GM19395 (cell line): ENCODE results near the gene NTNG2.

ENCODE experiments used
- ATAC-seq: cut with Tn5 transposase; IDR thresholded peaks from one replicate; pipeline ENCODE4 v1.9.1; 2021; ENCODE audit warnings: mild to moderate bottlenecking, moderate library complexity; ENCODE audit not compliant: unreplicated experiment

The NTNG2 gene

GRCh38 chr9:132169672-132170392 lies 8.0 kb downstream of the NTNG2 start:
- no peak for ATAC-seq

GRCh38 chr9:132171702-132172101 lies 9.8 kb downstream of the NTNG2 start:
- no peak for ATAC-seq

- no peak for ATAC-seq
Measured at GRCh38 chr9:132172185-132172584, 10.3 kb downstream of the NTNG2 start.

GRCh38 chr9:132175431-132175830 lies 13.6 kb downstream of the NTNG2 start:
- ATAC-seq = no peak

- ATAC-seq = no peak
Measured at GRCh38 chr9:132176338-132176737, 14.5 kb downstream of the NTNG2 start.

- no peak for ATAC-seq
Measured at GRCh38 chr9:132181796-132182313, 20.0 kb downstream of the NTNG2 start.

- ATAC-seq = no peak
Measured at GRCh38 chr9:132182314-132183091, 20.6 kb downstream of the NTNG2 start.

- no peak for ATAC-seq
Measured at GRCh38 chr9:132183134-132183533, 21.3 kb downstream of the NTNG2 start.

GRCh38 chr9:132183715-132184114 lies 21.9 kb downstream of the NTNG2 start:
- ATAC-seq = no peak

- no peak for ATAC-seq
Measured at GRCh38 chr9:132184124-132184523, 22.3 kb downstream of the NTNG2 start.

- no peak for ATAC-seq
Measured at GRCh38 chr9:132185073-132186009, 23.5 kb downstream of the NTNG2 start.

- no peak for ATAC-seq
Measured at GRCh38 chr9:132187121-132187620, 25.3 kb downstream of the NTNG2 start.

GRCh38 chr9:132190966-132191365 lies 29.1 kb downstream of the NTNG2 start:
- no peak for ATAC-seq

- no peak for ATAC-seq
Measured at GRCh38 chr9:132192728-132193127, 30.9 kb downstream of the NTNG2 start.

GRCh38 chr9:132193227-132194124 lies 31.6 kb downstream of the NTNG2 start:
- no peak for ATAC-seq

GRCh38 chr9:132194508-132194907 lies 32.6 kb downstream of the NTNG2 start:
- no peak for ATAC-seq

GRCh38 chr9:132197315-132197714 lies 35.5 kb downstream of the NTNG2 start:
- ATAC-seq = no peak

- no peak for ATAC-seq
Measured at GRCh38 chr9:132197856-132198550, 36.1 kb downstream of the NTNG2 start.

- ATAC-seq = no peak
Measured at GRCh38 chr9:132199056-132199455, 37.2 kb downstream of the NTNG2 start.
